K562 (cell line): Measurements from ENCODE around the gene BCL11A. TPM values are rescaled to one million over a fixed set of nuclear protein-coding genes. Genes with fewer than 3 reads are reported as not detected.

Source experiments
- ATAC-seq: fragments of 200-7000 bp; cut with Tn5 transposase; 3 replicates; pipeline ENCODE4 v1.9.1; 2020; ENCODE audit warnings: moderate library complexity
- BruUV-seq: library from RNA; stranded (reverse); fragments of 400-500 nt; replicated peaks from 2 replicates; lab custom pipeline; 2021; lab: Mats Ljungman, UMichigan
- CTCF ChIA-PET: fragments of 300-600 bp; formaldehyde crosslinking; extraction: SDS; loops from one replicate; lab custom pipeline; 2021; ENCODE audit warnings: low intra/inter-chr PET ratio; lab: Yijun Ruan, JAX
- POLR2A ChIA-PET: fragments of 300-600, 350-650 bp; sonication (Branson Sonifier 250); formaldehyde crosslinking; extraction: SDS; loops from one replicate; lab custom pipeline; 2021; ENCODE audit warnings: antibody characterized with exemption, inconsistent platforms; lab: Yijun Ruan, JAX
- DNase-seq, 4 experiments: peaks; one replicate each; pipeline versions ENCODE4 v3.0.0 to v3.0.0-alpha.2; 2011 to 2018; ENCODE audit warnings: low spot score in 3 of 4, mixed read lengths in 3 of 4; ENCODE audit errors: extremely low read depth in 1 of 4
- FAIRE-seq: peaks from 2 replicates; lab custom pipeline; 2011; peaks lifted over from hg19 to GRCh38; lab: Jason Lieb, UNC
- H2AFZ ChIP-seq: 2 replicates; pipeline ENCODE4 v1.6.0; 2011; ENCODE audit warnings: low read depth, low read length, control low read depth, inconsistent platforms
- H3K27ac ChIP-seq: fragments of 200-600 bp; 3 replicates; pipeline ENCODE4 v1.8.0; 2011; ENCODE audit warnings: low read depth, mild to moderate bottlenecking, control low read depth, inconsistent platforms, low read length, moderate library complexity, mixed read lengths; ENCODE audit errors: extremely low read depth
- H3K27me3 ChIP-seq, 2 experiments: fragments of 300-600 bp in 1 of 2; 2 replicates in 1 of 2; 3 replicates in 1 of 2; pipeline versions ENCODE4 v1.6.0 to v1.8.0; 2011; ENCODE audit warnings: inconsistent platforms in 2 of 2, low read length in 2 of 2, mild to moderate bottlenecking in 1 of 2, mixed read lengths in 1 of 2, moderate library complexity in 1 of 2; ENCODE audit not compliant: control insufficient read depth in 2 of 2, insufficient read depth in 2 of 2
- H3K36me3 ChIP-seq: fragments of 300-600 bp; 3 replicates; pipeline ENCODE4 v1.8.0; 2011; ENCODE audit warnings: mild to moderate bottlenecking, low read length, inconsistent platforms; ENCODE audit not compliant: control insufficient read depth, insufficient read depth
- H3K4me1 ChIP-seq, 2 experiments: fragments of 200-600 bp in 1 of 2; replicated peaks in 1 of 2; 2 replicates in 1 of 2; 3 replicates in 1 of 2; pipeline versions ENCODE4 v1.5.1 to v1.8.0; 2011; ENCODE audit warnings: inconsistent platforms in 2 of 2, low read length in 2 of 2, mild to moderate bottlenecking in 1 of 2, mixed read lengths in 1 of 2, moderate library complexity in 1 of 2; ENCODE audit not compliant: control insufficient read depth in 2 of 2, insufficient read depth in 2 of 2
- H3K4me2 ChIP-seq: 2 replicates; pipeline ENCODE4 v1.6.1; 2011; ENCODE audit warnings: low read length, control low read depth, inconsistent platforms, mixed read lengths; ENCODE audit not compliant: insufficient read depth
- H3K4me3 ChIP-seq: fragments of 200-600 bp; sonication (generic), shearing (Covaris generic); 2 replicates; pipeline ENCODE4 v1.5.1; 2016; ENCODE audit warnings: control low read depth, inconsistent platforms
- H3K79me2 ChIP-seq: fragments of 200-600 bp; 3 replicates; pipeline ENCODE4 v1.8.0; 2011; ENCODE audit warnings: low read length, inconsistent platforms; ENCODE audit not compliant: control insufficient read depth, insufficient read depth
- H3K9ac ChIP-seq, 2 experiments: 2 replicates each; pipeline versions ENCODE4 v1.6.0 to v1.6.1; 2011; ENCODE audit warnings: low read depth in 2 of 2, low read length in 2 of 2, control low read depth in 1 of 2, inconsistent platforms in 1 of 2, mild to moderate bottlenecking in 1 of 2, mixed read lengths in 1 of 2; ENCODE audit not compliant: insufficient read depth in 1 of 2
- H3K9me1 ChIP-seq: one replicate; pipeline ENCODE4 v1.6.0; 2011; ENCODE audit warnings: inconsistent platforms, mild to moderate bottlenecking, low read length, moderate library complexity; ENCODE audit not compliant: control insufficient read depth, insufficient read depth
- H3K9me3 ChIP-seq: replicated peaks from 2 replicates; pipeline ENCODE4 v1.5.1; 2011; ENCODE audit warnings: low read depth, low read length, inconsistent platforms; ENCODE audit not compliant: control insufficient read depth, insufficient read depth
- H4K20me1 ChIP-seq: replicated peaks from 2 replicates; pipeline ENCODE4 v1.6.1; 2011; ENCODE audit warnings: low read length, inconsistent platforms, mixed read lengths; ENCODE audit not compliant: control insufficient read depth, insufficient read depth
- BACH1 ChIP-seq: fragments of 200-800 bp; sonication (Bioruptor generic); IDR thresholded peaks from 2 replicates; pipeline ENCODE4 v1.6.1; 2016; ENCODE audit warnings: missing genetic modification characterization, missing compliant biosample characterization
- COPS2 ChIP-seq: fragments of 450-650 bp; conservative IDR thresholded peaks from 2 replicates; pipeline ENCODE4 v1.6.1; 2016; ENCODE audit warnings: mild to moderate bottlenecking, moderate library complexity
- HOMEZ ChIP-seq: fragments of 250-450 bp; sonication (Bioruptor Pico); IDR thresholded peaks from 2 replicates; pipeline ENCODE4 v1.4.0; 2020; ENCODE audit warnings: mild to moderate bottlenecking, moderate library complexity
- MCM5 ChIP-seq: fragments of 450-650 bp; IDR thresholded peaks from 2 replicates; pipeline ENCODE4 v1.6.1; 2016; ENCODE audit warnings: low read depth
- POLR2A ChIP-seq: fragments of 450-650 bp; conservative IDR thresholded peaks from 2 replicates; pipeline ENCODE4 v1.6.1; 2016
- RBM15 ChIP-seq: fragments of 200-400 bp; formaldehyde crosslinking; IDR thresholded peaks from 2 replicates; pipeline ENCODE4 v1.6.1; 2018; ENCODE audit warnings: mild to moderate bottlenecking, low read length, moderate library complexity; ENCODE audit not compliant: insufficient read depth
- RBM17 ChIP-seq: fragments of 200-400 bp; formaldehyde crosslinking; IDR thresholded peaks from 2 replicates; pipeline ENCODE4 v1.6.1; 2017; ENCODE audit warnings: low read depth, mild to moderate bottlenecking, low read length, borderline replicate concordance
- SIN3B ChIP-seq: fragments of 450-650 bp; IDR thresholded peaks from 2 replicates; pipeline ENCODE4 v1.6.1; 2017; ENCODE audit warnings: low read depth, mild to moderate bottlenecking, moderate library complexity
- TAF7 ChIP-seq: fragments of 450-650 bp; IDR thresholded peaks from 2 replicates; pipeline ENCODE4 v1.6.1; 2016; ENCODE audit warnings: missing genetic modification characterization, missing compliant biosample characterization
- TCF7L2 ChIP-seq: fragments of 150-350 bp; IDR thresholded peaks from 2 replicates; pipeline ENCODE4 v1.6.1; 2016; ENCODE audit warnings: low read depth, mild to moderate bottlenecking, low read length, moderate library complexity
- ZBED1 ChIP-seq: IDR thresholded peaks from 2 replicates; pipeline ENCODE4 v1.6.1; 2014
- ZBTB43 ChIP-seq: sonication (generic); formaldehyde crosslinking; IDR thresholded peaks from 2 replicates; pipeline ENCODE4 v1.8.0; 2023; ENCODE audit warnings: mild to moderate bottlenecking, missing genetic modification reagents
- ZNF232 ChIP-seq: sonication (generic); formaldehyde crosslinking; IDR thresholded peaks from 2 replicates; pipeline ENCODE4 v1.8.0; 2022; ENCODE audit warnings: mild to moderate bottlenecking, missing genetic modification reagents
- ZNF668 ChIP-seq: fragments of 250-450 bp; sonication (Bioruptor Pico); IDR thresholded peaks from 2 replicates; pipeline ENCODE4 v1.8.0; 2022; ENCODE audit warnings: mild to moderate bottlenecking, inconsistent platforms
- ZNF695 ChIP-seq: fragments of 450-650 bp; formaldehyde crosslinking; IDR thresholded peaks from 2 replicates; pipeline ENCODE4 v1.4.0; 2020; ENCODE audit warnings: mild to moderate bottlenecking, moderate library complexity
- WGBS: fragments of 100-300 bp; shearing (Covaris generic); methylation state at CpG from one replicate; pipeline ENCODE4 v1.1.6; 2016; ENCODE audit warnings: low coverage, mixed read lengths; ENCODE audit not compliant: insufficient coverage; ENCODE audit errors: missing lambda C conversion rate; 5-methylcytosine and 5-hydroxymethylcytosine counted together
- in situ Hi-C: fragments of 300-500 bp; cut with MboI; formaldehyde crosslinking; loops from 4 replicates; pipeline ENCODE4 v1.15.0; 2018; ENCODE audit warnings: inconsistent platforms, mixed read lengths
- intact Hi-C: fragments of 100-400 bp; cut with micrococcal nuclease; formaldehyde crosslinking; loops from 2 replicates; pipeline ENCODE4 v1.14.2; 2022
- polyA plus RNA-seq, 8 experiments: library from polyadenylated mRNA; depleted of rRNA in 4 of 8; stranded (reverse) in 5 of 8; unstranded in 3 of 8; fragments of >200 nt; fragmentation: Nextera tagmentation in 2 of 8; fragmentation: Illumina TruSeq in 1 of 8; extraction: Ambion mirVana in 2 of 8; extraction: Trizol in 1 of 8; gene quantifications; 2 replicates each; pipeline versions ENCODE4 v1.2.1 to v1.2.3, GENCODE V29; 2011 to 2014; ENCODE audit warnings: inconsistent platforms in 1 of 8, missing spikeins in 1 of 8
- total RNA-seq, 7 experiments: library from RNA; depleted of rRNA in 6 of 7; stranded (reverse); fragments of >200 nt in 6 of 7; fragmentation: Illumina TruSeq in 2 of 7; extraction: Trizol in 2 of 7; gene quantifications; 2 replicates each; pipeline versions ENCODE4 v1.2.1 to v1.2.3, GENCODE V29; 2011 to 2021; ENCODE audit warnings: low replicate concordance in 1 of 7
- TF ChIP-seq, protein P1 (sequence below): sonication (generic); formaldehyde crosslinking; IDR thresholded peaks from 2 replicates; pipeline ENCODE4 v1.8.0; 2022; ENCODE audit warnings: mild to moderate bottlenecking, missing genetic modification reagents

The BCL11A gene
- total and polyA plus RNA-seq, 9 of the 15 experiments (the other 6 are each of a cell fraction or from before 2014, with no cell fraction given) = 0.13 TPM; not detected in 8

DNA sequence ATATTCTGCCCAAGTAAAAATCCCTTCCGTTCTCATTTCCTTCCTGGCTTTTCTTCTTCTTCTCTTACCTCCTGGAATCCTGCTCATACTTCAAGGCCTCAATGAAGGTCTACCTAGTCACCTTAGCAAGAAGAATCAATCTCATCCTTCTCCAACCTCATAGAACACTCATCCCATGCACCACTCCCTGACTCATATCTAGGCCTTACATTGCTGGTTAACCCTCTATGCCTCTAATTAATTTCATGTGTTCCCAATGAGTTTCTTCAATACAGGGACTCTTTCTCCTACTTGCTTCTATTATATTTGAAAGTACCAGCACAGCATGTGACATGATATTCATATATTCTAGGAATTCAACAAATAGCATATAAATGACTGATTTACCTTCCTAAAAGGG lies 63.0 kb downstream of the BCL11A start:
- ChIA-PET POLR2A (no interaction called here), CTCF (no interaction called here)
- Histone ChIP-seq H3K79me2 (no peaks in the 10 kb centered on the region), H3K4me2 (no peak overlapping the region), H4K20me1 (no peaks in the 10 kb centered on the region), H3K9ac (no peak overlapping the region), H3K4me3 (no peak overlapping the region), H3K27me3 (peaks cover 0 to 9% of the 10 kb centered on the region in 2 experiments; a peak in 2 of 5 replicates), H3K27ac (no peak overlapping the region), H3K36me3 (no peaks in the 10 kb centered on the region), H3K9me1 (no peaks in the 10 kb centered on the region), H3K4me1 (no peaks in the 10 kb centered on the region), H3K9me3 (no peaks in the 10 kb centered on the region), H2AFZ (no peak overlapping the region)
- TF ChIP-seq, protein P1, sequence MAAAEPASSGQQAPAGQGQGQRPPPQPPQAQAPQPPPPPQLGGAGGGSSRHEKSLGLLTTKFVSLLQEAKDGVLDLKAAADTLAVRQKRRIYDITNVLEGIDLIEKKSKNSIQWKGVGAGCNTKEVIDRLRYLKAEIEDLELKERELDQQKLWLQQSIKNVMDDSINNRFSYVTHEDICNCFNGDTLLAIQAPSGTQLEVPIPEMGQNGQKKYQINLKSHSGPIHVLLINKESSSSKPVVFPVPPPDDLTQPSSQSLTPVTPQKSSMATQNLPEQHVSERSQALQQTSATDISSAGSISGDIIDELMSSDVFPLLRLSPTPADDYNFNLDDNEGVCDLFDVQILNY (CRISPR knock-in tag) = no peak
- TF ChIP-seq SIN3B (no peak), TCF7L2 (no peak), TAF7 (tag) (no peak), RBM15 (no peak), RBM17 (no peak), ZNF232 (no peak), HOMEZ (CRISPR knock-in tag) (no peak), ZNF668 (no peak), BACH1 (no peak), POLR2A (no peak), ZBTB43 (CRISPR knock-in tag) (no peak), ZBED1 (no peak), COPS2 (no peak), ZNF695 (no peak), MCM5 (no peak)
- BruUV-seq = no TSS peak
- ATAC-seq = no peak
- DNase-seq = no peak
- 0% methylated on average over 1 of the region's 1 CpG for WGBS
- FAIRE-seq = no peak
- in situ Hi-C loops (no loop called here), intact Hi-C loops (no loop called here)
